ENCODE measurements around the gene PTRH2.
"Not testable (repeated sequence)": the region's sequence is repeated elsewhere in the genome, so short reads cannot be mapped to it uniquely, and the experiment has no call there.

Gene PTRH2

GRCh38 chr17:59666235-59666634, 41.0 kb downstream of the PTRH2 start:
- DNase-seq: no peak

DNA sequence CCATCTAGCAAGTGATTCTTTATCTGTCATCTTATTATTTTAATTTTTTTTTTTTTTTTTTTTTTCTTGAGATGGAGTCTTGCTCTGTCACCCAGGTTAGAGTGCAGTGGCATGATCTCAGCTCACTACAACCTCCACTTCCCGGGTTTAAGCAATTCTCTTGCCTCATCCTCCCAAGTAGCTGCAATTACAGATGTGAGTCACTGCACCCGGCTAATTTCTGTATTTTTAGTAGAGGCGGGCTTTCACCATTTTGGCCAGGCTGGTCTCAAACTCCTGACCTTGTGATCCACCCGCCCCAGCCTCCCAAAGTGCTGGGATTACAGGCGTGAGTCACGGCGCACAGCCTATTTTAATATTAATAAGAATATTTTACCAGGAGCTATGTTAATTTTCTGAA, 50.6 kb downstream of the PTRH2 start:
- not testable (repeated sequence) for DNase-seq

- DNase-seq: no peak
Measured at GRCh38 chr17:59652119-59652518, 55.1 kb downstream of the PTRH2 start.

DNA sequence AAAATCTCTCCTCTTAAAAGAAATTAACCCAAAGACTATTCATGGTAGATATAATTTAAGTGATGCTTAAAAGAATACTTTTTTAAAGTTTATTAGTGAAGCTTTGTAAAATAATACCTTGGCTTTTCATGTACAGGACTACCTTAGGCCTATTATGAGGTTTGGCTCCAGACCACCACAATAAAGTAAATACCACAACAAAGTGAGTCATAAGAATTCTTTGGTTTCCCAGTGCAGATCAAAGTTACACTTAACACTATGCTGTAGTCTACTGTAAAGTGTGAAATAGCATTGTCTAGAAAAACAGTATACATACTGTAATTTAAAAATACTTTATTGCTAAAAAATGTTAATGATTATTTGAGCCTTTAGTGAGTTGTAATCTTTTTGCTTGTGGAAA, 55.9 kb downstream of the PTRH2 start:
- DNase-seq: peak in 1 of 2 experiments; percentile 12

DNA sequence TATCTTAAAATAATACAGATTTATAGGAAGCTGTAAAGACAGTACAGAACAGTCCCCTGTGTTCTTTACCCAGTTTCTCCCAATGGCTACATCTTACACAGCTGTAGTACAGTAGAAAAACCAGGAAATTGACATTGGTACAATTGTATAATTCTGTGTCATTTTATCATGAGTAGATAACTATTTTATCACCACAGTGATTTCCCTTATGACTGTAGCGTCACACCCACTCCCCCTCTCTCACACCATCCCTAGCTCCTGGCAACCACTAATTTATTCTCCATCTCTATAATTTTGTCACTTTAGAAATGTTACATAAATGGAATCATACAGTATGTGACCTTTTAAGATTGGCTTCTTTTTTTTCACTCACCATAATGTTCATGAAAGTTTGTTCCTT, 56.6 kb downstream of the PTRH2 start:
- no peak for DNase-seq

- DNase-seq: no peak
Measured at GRCh38 chr17:59649886-59650285, 57.3 kb downstream of the PTRH2 start.
